ENCODE results near the gene TECR. TPM values are rescaled to one million over a fixed set of nuclear protein-coding genes. Genes with fewer than 3 reads are reported as not detected.
"Not testable (repeated sequence)": the region's sequence is repeated elsewhere in the genome, so short reads cannot be mapped to it uniquely, and the experiment has no call there.

The TECR gene
- total RNA-seq, 4 donors from 2014 or later = 33.1 to 55.1 (median 43.6) TPM

- Histone ChIP-seq H3K27me3 (no peaks in the 10 kb centered on the region), H3K4me1 (no peaks in the 10 kb centered on the region), H3K27ac (no peak overlapping the region), H3K36me3 (no peaks in the 10 kb centered on the region), H3K4me3 (no peak overlapping the region), H3K9me3 (no peaks in the 10 kb centered on the region)
- DNase-seq (ENCODE audit: low spot score in 2 of 2) = no peak
- no peak for TF ChIP-seq POLR2A (IDR thresholded peaks at IDR 0.05)
- TF ChIP-seq CTCF (IDR thresholded peaks at IDR 0.05) = no peak
- TF ChIP-seq EP300 (IDR thresholded peaks at IDR 0.05) = no peak
- WGBS, 2 donors = 90 to 94% methylated on average over 3 of the region's 3 CpGs
Observed at GRCh38 chr19:14595558-14595957, 66.2 kb downstream of the TECR start.

DNA sequence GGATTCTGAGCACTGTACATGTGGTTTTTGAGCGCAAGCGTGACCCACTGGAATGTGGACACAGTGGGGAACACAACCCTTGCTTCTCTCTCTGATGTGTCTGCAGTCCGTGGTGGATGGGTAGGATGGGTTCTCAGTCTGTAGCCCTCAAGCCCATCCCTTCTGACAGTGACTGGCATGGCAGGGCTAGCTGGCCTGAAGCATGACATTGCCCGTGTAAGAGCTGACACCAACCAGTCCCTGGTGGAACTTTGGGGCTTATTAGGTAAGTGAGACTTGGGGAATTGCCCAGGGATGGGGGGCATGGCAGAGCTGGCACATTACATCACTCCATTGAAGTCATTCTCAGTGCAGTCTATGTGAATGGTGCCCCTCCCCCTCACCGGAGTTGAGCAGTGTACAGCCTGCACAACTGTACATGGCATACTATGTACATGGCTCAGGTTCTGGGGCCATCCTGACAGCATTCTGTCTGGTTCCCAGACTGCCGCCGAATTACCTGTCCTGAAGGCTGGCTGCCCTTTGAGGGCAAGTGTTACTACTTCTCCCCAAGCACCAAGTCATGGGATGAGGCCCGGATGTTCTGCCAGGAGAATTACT, 70.3 kb downstream of the TECR start:
- no peaks in the 10 kb centered on the region for H3K4me1 ChIP-seq
- no peaks in the 10 kb centered on the region for H3K36me3 ChIP-seq
- 83% methylated on average over 8 of the region's 8 CpGs for WGBS, 2 donors
- DNase-seq (ENCODE audit: low spot score in 2 of 2) = no peak
- peaks cover 0 to 13% (median 0%) of the 10 kb centered on the region in 4 donors for H3K9me3 ChIP-seq
- H3K27me3 ChIP-seq = no peaks in the 10 kb centered on the region
- no peak for TF ChIP-seq CTCF (IDR thresholded peaks at IDR 0.05)
- TF ChIP-seq EP300 (IDR thresholded peaks at IDR 0.05) = no peak
- TF ChIP-seq POLR2A (IDR thresholded peaks at IDR 0.05) = no peak
- H3K4me3 ChIP-seq = no peak overlapping the region
- no peak overlapping the region for H3K27ac ChIP-seq

DNA sequence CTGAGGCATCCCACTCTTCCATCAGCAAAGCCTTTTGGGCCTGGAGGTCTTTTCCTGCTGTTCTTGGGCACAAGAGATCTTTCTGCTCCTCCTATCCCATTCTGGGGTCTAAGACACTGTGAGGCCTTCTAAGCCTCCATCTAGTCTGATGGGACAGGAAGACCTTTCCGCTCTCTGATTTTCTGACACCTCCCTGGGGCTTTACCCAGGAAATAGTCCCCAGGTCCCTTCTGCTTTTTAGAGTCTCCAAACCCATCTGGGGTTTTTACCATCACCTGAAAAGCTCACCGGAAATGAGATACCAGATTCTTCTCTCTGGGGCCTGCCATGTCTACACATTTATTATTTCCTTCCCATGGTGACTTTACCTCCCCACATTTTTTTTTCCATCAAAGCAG, 74.6 kb downstream of the TECR start:
- whole genome bisulfite sequencing, 2 donors = 83 to 84% methylated on average over 2 of the region's 2 CpGs
- H3K4me1 ChIP-seq = no peaks in the 10 kb centered on the region
- H3K27ac ChIP-seq = no peak overlapping the region
- no peak for TF ChIP-seq CTCF (IDR thresholded peaks at IDR 0.05)
- H3K9me3 ChIP-seq = peaks cover 0 to 13% (median 0%) of the 10 kb centered on the region in 4 donors
- H3K4me3 ChIP-seq = no peak overlapping the region
- DNase-seq (ENCODE audit: low spot score in 2 of 2) = no peak
- H3K36me3 ChIP-seq = no peaks in the 10 kb centered on the region
- no peaks in the 10 kb centered on the region for H3K27me3 ChIP-seq

- no peak overlapping the region for H3K4me3 ChIP-seq
- TF ChIP-seq POLR2A (IDR thresholded peaks at IDR 0.05) (no peak), CTCF (IDR thresholded peaks at IDR 0.05) (no peak), EP300 (IDR thresholded peaks at IDR 0.05) (no peak)
- H3K27me3 ChIP-seq = no peaks in the 10 kb centered on the region
- peaks cover 0 to 13% (median 0%) of the 10 kb centered on the region in 4 donors for H3K9me3 ChIP-seq
- DNase-seq (ENCODE audit: low spot score in 2 of 2) = no peak
- WGBS, 2 donors = 71 to 73% methylated on average over 9 of the region's 9 CpGs
- H3K36me3 ChIP-seq = no peaks in the 10 kb centered on the region
- H3K27ac ChIP-seq = no peak overlapping the region
- no peaks in the 10 kb centered on the region for H3K4me1 ChIP-seq
Observed at GRCh38 chr19:14606627-14607026, 77.2 kb downstream of the TECR start.

DNA sequence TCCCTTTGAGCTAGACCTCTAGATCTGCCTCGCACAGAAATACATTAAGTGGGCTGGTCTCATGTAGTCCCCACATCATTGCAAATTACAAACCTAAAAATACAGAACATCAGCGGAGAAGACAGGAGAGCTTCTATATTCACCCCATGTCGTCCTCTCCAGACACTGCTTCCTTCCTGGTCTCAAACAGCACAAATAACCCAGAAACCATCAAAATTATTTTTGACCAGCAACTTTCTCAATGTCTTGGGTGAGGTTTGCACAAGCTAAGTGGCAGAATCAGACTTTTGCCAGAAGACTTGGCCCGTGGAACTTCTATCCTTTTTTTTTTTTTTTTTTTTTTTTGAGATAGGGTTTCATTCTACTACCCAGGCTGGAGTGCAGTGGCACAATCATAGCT, 81.7 kb downstream of the TECR start:
- no peak for DNase-seq (ENCODE audit: low spot score in 2 of 2)
- 57 to 71% methylated on average over 4 of the region's 4 CpGs for WGBS, 2 donors
- no peaks in the 10 kb centered on the region for H3K27me3 ChIP-seq
- no peaks in the 10 kb centered on the region for H3K4me1 ChIP-seq
- H3K4me3 ChIP-seq = no peak overlapping the region
- H3K27ac ChIP-seq = no peak overlapping the region
- TF ChIP-seq POLR2A (IDR thresholded peaks at IDR 0.05) (no peak), EP300 (IDR thresholded peaks at IDR 0.05) (no peak), CTCF (IDR thresholded peaks at IDR 0.05) (no peak)
- H3K36me3 ChIP-seq = no peaks in the 10 kb centered on the region
- no peaks in the 10 kb centered on the region for H3K9me3 ChIP-seq

GRCh38 chr19:14612242-14612641, 82.8 kb downstream of the TECR start:
- not testable (repeated sequence) for H3K4me1 ChIP-seq; H3K27me3 ChIP-seq; H3K4me3 ChIP-seq; H3K36me3 ChIP-seq; H3K9me3 ChIP-seq; H3K27ac ChIP-seq; DNase-seq (ENCODE audit: low spot score in 2 of 2)
- WGBS, 2 donors = 77 to 86% methylated on average over 5 of the region's 5 CpGs

Data from tibial nerve (tissue), 4 donors.